SK-N-MC (cell line): ENCODE results near the gene IGFLR1.
"Not testable (repeated sequence)": the region's sequence is repeated elsewhere in the genome, so short reads cannot be mapped to it uniquely, and the experiment has no call there.

ENCODE experiments used
- DNase-seq: peaks from one replicate; pipeline ENCODE4 v3.0.0-alpha.2; 2011; ENCODE audit warnings: low read depth, low spot score
- H3K27ac ChIP-seq: fragments of 200-600 bp; sonication (generic); 2 replicates; pipeline ENCODE4 v1.5.1; 2016; ENCODE audit warnings: mixed run types
- H3K36me3 ChIP-seq: fragments of 200-600 bp; sonication (generic); 2 replicates; pipeline ENCODE4 v1.6.1; 2017; ENCODE audit warnings: antibody characterized with exemption, low read length, mixed read lengths; ENCODE audit not compliant: insufficient read depth
- H3K4me3 ChIP-seq: fragments of 200-600 bp; sonication (generic); 2 replicates; pipeline ENCODE4 v1.5.1; 2016
- H3K9ac ChIP-seq: fragments of 200-600 bp; sonication (generic); 2 replicates; pipeline ENCODE4 v1.8.0; 2017; ENCODE audit warnings: mixed run types, mixed read lengths; ENCODE audit not compliant: insufficient read length
- H3K9me3 ChIP-seq: fragments of 200-600 bp; sonication (generic); 2 replicates; pipeline ENCODE4 v1.6.1; 2017; ENCODE audit warnings: low read depth, mild to moderate bottlenecking, antibody characterized with exemption, low read length, moderate library complexity, mixed read lengths
- EZH2 ChIP-seq: fragments of 200-600 bp; sonication (generic); IDR thresholded peaks from one replicate; pipeline ENCODE4 v1.6.1; 2017; ENCODE audit warnings: antibody characterized with exemption
- FOXP2 ChIP-seq: optimal IDR thresholded peaks from 2 replicates; pipeline ENCODE3; 2011; ENCODE audit warnings: mild to moderate bottlenecking, moderate library complexity; ENCODE audit not compliant: insufficient read depth; ENCODE audit errors: extremely low read length, control extremely low read depth
- POLR2AphosphoS5 ChIP-seq: IDR thresholded peaks from 2 replicates; pipeline ENCODE4 v1.6.1; 2012; ENCODE audit warnings: mild to moderate bottlenecking, low read depth, low read length, borderline replicate concordance

IGFLR1 gene

GRCh38 chr19:35773020-35773806 lies 31.0 kb upstream of the IGFLR1 start:
- DNase-seq, result no peak
- Histone ChIP-seq H3K4me3 (no peak overlapping the region), H3K9me3 (no peaks in the 10 kb centered on the region), H3K36me3 (no peaks in the 10 kb centered on the region), H3K27ac (no peak overlapping the region), H3K9ac (no peak overlapping the region)
- TF ChIP-seq FOXP2 (no peak), EZH2 (no peak), POLR2AphosphoS5 (no peak)

- H3K9ac ChIP-seq, H3K36me3 ChIP-seq, DNase-seq, H3K4me3 ChIP-seq, H3K27ac ChIP-seq, H3K9me3 ChIP-seq: not testable (repeated sequence)
These were observed 30.1 kb upstream of the IGFLR1 start for GRCh38 chr19:35772362-35772761.

- Histone ChIP-seq H3K9me3 (no peaks in the 10 kb centered on the region), H3K4me3 (no peak overlapping the region)
- no peak for TF ChIP-seq FOXP2
- TF ChIP-seq EZH2, result no peak
- no peak for TF ChIP-seq POLR2AphosphoS5
These were observed 25.8 kb upstream of the IGFLR1 start for GRCh38 chr19:35768082-35768421.

GRCh38 chr19:35767288-35768081 lies 25.2 kb upstream of the IGFLR1 start:
- Histone ChIP-seq H3K36me3 (no peaks in the 10 kb centered on the region), H3K9ac (no peak overlapping the region), H3K9me3 (no peaks in the 10 kb centered on the region), H3K4me3 (no peak overlapping the region), H3K27ac (no peak overlapping the region)
- DNase-seq, result no peak
- TF ChIP-seq FOXP2 (no peak), POLR2AphosphoS5 (no peak), EZH2 (no peak)

More at GRCh38 chr19:35768082-35768421, 25.8 kb upstream of the IGFLR1 start:
- no peak overlapping the region for H3K27ac ChIP-seq
- no peak overlapping the region for H3K9ac ChIP-seq
- no peak for DNase-seq
- no peaks in the 10 kb centered on the region for H3K36me3 ChIP-seq

- Histone ChIP-seq H3K27ac (no peak overlapping the region), H3K4me3 (no peak overlapping the region), H3K9ac (no peak overlapping the region), H3K36me3 (peaks cover 6% of the 10 kb centered on the region; the same call in 1 of the 2 replicates), H3K9me3 (no peaks in the 10 kb centered on the region)
- TF ChIP-seq FOXP2 (no peak), POLR2AphosphoS5 (no peak), EZH2 (no peak)
- no peak for DNase-seq
These were observed 24.4 kb upstream of the IGFLR1 start for GRCh38 chr19:35766571-35767104.

GRCh38 chr19:35764432-35765315 lies 22.4 kb upstream of the IGFLR1 start:
- no peak overlapping the region for H3K9ac ChIP-seq
- no peak overlapping the region for H3K4me3 ChIP-seq
- no peak for DNase-seq
- TF ChIP-seq EZH2, result no peak
- no peak for TF ChIP-seq FOXP2
- no peak for TF ChIP-seq POLR2AphosphoS5
- H3K27ac ChIP-seq, result no peak overlapping the region
- peaks cover 11% of the 10 kb centered on the region; the same call in 1 of the 2 replicates for H3K36me3 ChIP-seq
- H3K9me3 ChIP-seq, result no peaks in the 10 kb centered on the region

- Histone ChIP-seq H3K9ac (no peak overlapping the region), H3K4me3 (no peak overlapping the region), H3K36me3 (peaks cover 11% of the 10 kb centered on the region; the same call in 1 of the 2 replicates), H3K9me3 (no peaks in the 10 kb centered on the region), H3K27ac (no peak overlapping the region)
- TF ChIP-seq POLR2AphosphoS5 (no peak), EZH2 (no peak), FOXP2 (no peak)
- no peak for DNase-seq
These were observed 18.6 kb upstream of the IGFLR1 start for GRCh38 chr19:35760711-35761349.

GRCh38 chr19:35759697-35760096 lies 17.4 kb upstream of the IGFLR1 start:
- no peak for DNase-seq
- H3K9me3 ChIP-seq, result no peaks in the 10 kb centered on the region
- no peak overlapping the region for H3K27ac ChIP-seq
- no peak overlapping the region for H3K4me3 ChIP-seq
- no peak for TF ChIP-seq FOXP2
- TF ChIP-seq EZH2, result no peak
- TF ChIP-seq POLR2AphosphoS5, result no peak
- H3K36me3 ChIP-seq, result peaks cover 11% of the 10 kb centered on the region; the same call in 1 of the 2 replicates
- H3K9ac ChIP-seq, result no peak overlapping the region
